OCI-LY7 (cell line): ENCODE results near the gene ULBP3. TPM values are rescaled to one million over a fixed set of nuclear protein-coding genes. Genes with fewer than 3 reads are reported as not detected.

Experiments used
- BruUV-seq: library from RNA; stranded (reverse); fragments of 400-500 nt; replicated peaks from 2 replicates; lab custom pipeline; 2021; lab: Mats Ljungman, UMichigan
- CTCF ChIA-PET: fragments of 300-600 bp; sonication (Branson Sonifier 250); formaldehyde crosslinking; loops from one replicate; lab custom pipeline; 2022; ENCODE audit warnings: antibody characterized with exemption; ENCODE audit not compliant: unreplicated experiment; lab: Charles Lee
- POLR2A ChIA-PET: fragments of 300-600 bp; sonication (Branson Sonifier 250); formaldehyde crosslinking; loops from one replicate; lab custom pipeline; 2022; ENCODE audit warnings: antibody characterized with exemption; lab: Charles Lee
- DNase-seq: peaks from one replicate; pipeline ENCODE4 v3.0.0-alpha.2; 2015; ENCODE audit warnings: low spot score
- H2AFZ ChIP-seq: fragments of 200-600 bp; sonication (generic), shearing (Covaris generic); 2 replicates; pipeline ENCODE4 v1.6.1; 2014; ENCODE audit warnings: mild to moderate bottlenecking, antibody characterized with exemption, low read length, moderate library complexity
- H3K27ac ChIP-seq: fragments of 200-600 bp; sonication (generic); 2 replicates; pipeline ENCODE4 v1.5.1; 2014; ENCODE audit warnings: mixed run types, low read depth, mild to moderate bottlenecking, moderate library complexity, low read length, inconsistent platforms; ENCODE audit not compliant: poor library complexity, severe bottlenecking
- H3K36me3 ChIP-seq: fragments of 200-600 bp; sonication (generic); 2 replicates; pipeline ENCODE4 v1.6.1; 2014; ENCODE audit warnings: mild to moderate bottlenecking, antibody characterized with exemption, low read length, moderate library complexity, mixed read lengths; ENCODE audit not compliant: insufficient read depth
- H3K4me1 ChIP-seq: fragments of 200-600 bp; sonication (generic); 2 replicates; pipeline ENCODE4 v1.5.1; 2014; ENCODE audit warnings: mild to moderate bottlenecking, low read length; ENCODE audit not compliant: insufficient read depth, poor library complexity, severe bottlenecking
- H3K4me2 ChIP-seq: fragments of 200-600 bp; sonication (generic); 2 replicates; pipeline ENCODE4 v1.6.1; 2014; ENCODE audit warnings: mild to moderate bottlenecking, low read length
- H3K4me3 ChIP-seq: fragments of 200-600 bp; sonication (generic); 2 replicates; pipeline ENCODE4 v1.5.1; 2014; ENCODE audit warnings: mild to moderate bottlenecking, low read depth, low read length; ENCODE audit not compliant: poor library complexity, severe bottlenecking
- H3K79me2 ChIP-seq: fragments of 200-600 bp; sonication (generic); 2 replicates; pipeline ENCODE4 v1.6.1; 2016; ENCODE audit warnings: low read depth, mild to moderate bottlenecking, low read length, moderate library complexity, mixed read lengths; ENCODE audit not compliant: insufficient read depth
- H3K9me2 ChIP-seq: fragments of 200-600 bp; sonication (generic); 2 replicates; pipeline ENCODE4 v1.6.1; 2016; ENCODE audit warnings: mild to moderate bottlenecking, low read length, mixed read lengths; ENCODE audit not compliant: insufficient read depth
- H3K9me3 ChIP-seq: fragments of 200-600 bp; sonication (generic); 2 replicates; pipeline ENCODE4 v1.6.1; 2014; ENCODE audit warnings: mild to moderate bottlenecking, mixed run types, low read length, mixed read lengths
- H4K20me1 ChIP-seq: fragments of 200-600 bp; sonication (generic); 2 replicates; pipeline ENCODE4 v1.6.1; 2014; ENCODE audit warnings: mild to moderate bottlenecking, antibody characterized with exemption, low read length, moderate library complexity, mixed read lengths; ENCODE audit not compliant: insufficient read depth
- EZH2phosphoT487 ChIP-seq: fragments of 200-600 bp; sonication (generic); IDR thresholded peaks from 2 replicates; pipeline ENCODE4 v1.6.1; 2018; ENCODE audit warnings: low read depth, borderline replicate concordance, mild to moderate bottlenecking, mixed run types, antibody characterized with exemption, low read length, moderate library complexity, mixed read lengths
- intact Hi-C: fragments of 100-400 bp; cut with micrococcal nuclease; formaldehyde crosslinking; loops from one replicate; pipeline ENCODE4 v1.10.0; 2022; ENCODE audit not compliant: unreplicated experiment
- total RNA-seq, 2 experiments: library from RNA; depleted of rRNA in 1 of 2; stranded (reverse); fragments of >200 nt in 1 of 2; shearing (Covaris generic) in 1 of 2; gene quantifications; 2 replicates each; pipeline ENCODE4 v1.2.3, GENCODE V29; 2014 to 2022
- TF ChIP-seq, protein P1 (sequence below): fragments of 200-600 bp; sonication (generic); conservative IDR thresholded peaks from 2 replicates; pipeline ENCODE4 v1.5.1; 2014; ENCODE audit warnings: mild to moderate bottlenecking, antibody characterized with exemption, low read length, moderate library complexity, mixed read lengths

Gene ULBP3
- total RNA-seq, 2 experiments from 2014 or later: 3.5 to 4.3 TPM

DNA sequence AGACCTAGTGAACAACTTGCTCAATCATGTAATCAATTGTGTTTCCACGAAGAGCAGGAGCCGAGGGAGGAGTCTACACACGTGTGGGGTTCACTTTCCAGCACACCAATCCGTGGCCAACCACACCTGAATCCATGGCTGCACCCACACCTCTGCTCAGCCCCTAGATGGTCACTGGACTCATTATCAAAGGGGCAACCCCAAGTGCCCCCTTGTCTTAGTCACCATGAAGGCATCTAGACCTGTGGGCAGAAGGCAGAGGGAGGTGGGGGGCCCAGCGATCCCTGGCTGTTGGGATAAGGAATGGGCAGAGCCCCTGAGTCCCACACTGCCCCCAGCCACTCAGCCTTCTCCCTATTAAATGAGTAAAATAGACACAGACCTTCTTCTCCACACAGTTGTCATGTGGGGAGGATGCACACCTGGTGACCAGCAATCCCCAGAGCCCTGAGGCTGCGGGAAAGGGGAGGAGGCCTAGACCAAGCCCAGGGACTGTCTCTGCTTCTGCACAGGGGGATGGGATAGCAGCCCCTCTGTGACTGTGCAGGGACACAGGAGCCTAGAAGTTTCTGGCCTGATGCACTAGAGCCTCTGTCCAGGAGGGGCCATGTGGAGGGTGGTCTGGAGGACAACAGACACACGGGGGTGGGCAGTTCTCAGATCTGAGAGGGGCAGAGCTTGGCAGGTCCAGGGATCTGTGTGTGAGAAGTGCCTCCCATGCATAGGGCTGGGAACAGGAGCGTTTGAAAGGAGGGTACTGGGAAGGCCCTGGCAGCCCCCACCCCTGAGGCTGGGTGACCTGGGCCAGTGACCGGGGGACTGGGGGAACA lies 41.7 kb downstream of the ULBP3 start:
- Histone ChIP-seq H3K9me2 (no peaks in the 10 kb centered on the region), H3K9me3 (no peaks in the 10 kb centered on the region), H3K4me2 (no peak overlapping the region), H3K36me3 (no peaks in the 10 kb centered on the region), H3K79me2 (no peaks in the 10 kb centered on the region), H3K4me3 (no peak overlapping the region), H3K4me1 (peaks cover 12% of the 10 kb centered on the region), H3K27ac (no peak overlapping the region), H2AFZ (no peak overlapping the region), H4K20me1 (no peaks in the 10 kb centered on the region; the same call in 1 of the 2 replicates)
- no peak for DNase-seq
- ChIA-PET CTCF (no interaction called here), POLR2A (no interaction called here)
- intact Hi-C loops: no loop called here
- TF ChIP-seq, protein P1, sequence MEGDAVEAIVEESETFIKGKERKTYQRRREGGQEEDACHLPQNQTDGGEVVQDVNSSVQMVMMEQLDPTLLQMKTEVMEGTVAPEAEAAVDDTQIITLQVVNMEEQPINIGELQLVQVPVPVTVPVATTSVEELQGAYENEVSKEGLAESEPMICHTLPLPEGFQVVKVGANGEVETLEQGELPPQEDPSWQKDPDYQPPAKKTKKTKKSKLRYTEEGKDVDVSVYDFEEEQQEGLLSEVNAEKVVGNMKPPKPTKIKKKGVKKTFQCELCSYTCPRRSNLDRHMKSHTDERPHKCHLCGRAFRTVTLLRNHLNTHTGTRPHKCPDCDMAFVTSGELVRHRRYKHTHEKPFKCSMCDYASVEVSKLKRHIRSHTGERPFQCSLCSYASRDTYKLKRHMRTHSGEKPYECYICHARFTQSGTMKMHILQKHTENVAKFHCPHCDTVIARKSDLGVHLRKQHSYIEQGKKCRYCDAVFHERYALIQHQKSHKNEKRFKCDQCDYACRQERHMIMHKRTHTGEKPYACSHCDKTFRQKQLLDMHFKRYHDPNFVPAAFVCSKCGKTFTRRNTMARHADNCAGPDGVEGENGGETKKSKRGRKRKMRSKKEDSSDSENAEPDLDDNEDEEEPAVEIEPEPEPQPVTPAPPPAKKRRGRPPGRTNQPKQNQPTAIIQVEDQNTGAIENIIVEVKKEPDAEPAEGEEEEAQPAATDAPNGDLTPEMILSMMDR: no peak
- TF ChIP-seq EZH2phosphoT487: no peak
- BruUV-seq: no TSS peak

DNA sequence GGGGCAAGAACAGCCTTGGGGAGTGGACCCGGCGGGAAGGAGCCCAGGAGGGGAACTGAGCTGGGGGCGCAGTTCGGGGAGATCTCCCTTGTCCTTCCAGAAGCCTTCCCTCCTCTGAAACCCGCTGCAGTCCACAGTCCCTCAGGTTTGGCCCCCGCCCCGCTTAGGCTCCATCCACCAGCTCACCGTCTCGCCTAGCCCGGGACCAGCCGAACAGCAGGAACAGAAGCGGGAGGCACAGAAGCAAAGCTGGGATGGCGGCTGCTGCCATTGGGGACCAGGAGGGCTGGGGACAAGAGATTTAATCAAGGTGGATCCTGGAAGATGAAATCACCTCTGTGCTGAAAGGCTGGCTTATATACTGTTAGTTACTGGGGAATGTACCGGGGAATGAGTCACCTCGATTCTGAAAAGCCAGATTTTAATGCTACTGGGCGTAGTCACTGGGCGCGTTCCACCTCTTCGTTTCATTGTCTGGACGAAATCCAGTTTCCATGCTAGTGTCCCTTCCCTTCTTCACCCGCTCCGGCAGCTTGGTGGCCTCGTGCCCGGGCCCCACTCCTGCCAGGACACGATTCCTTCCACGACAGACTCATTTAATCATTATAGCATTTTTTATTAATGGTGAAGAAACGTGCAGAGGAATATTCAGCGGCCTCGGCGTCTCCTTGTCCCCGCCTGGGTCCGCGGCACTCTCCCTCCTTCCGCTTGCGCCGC lies 43.6 kb downstream of the ULBP3 start, which contains the start of gene RAET1L:
TSS of gene RAET1L (minus strand) at position 332 of the 717 bp plus-strand sequence. CDS start at position 271, 61 bp downstream.
- DNase-seq: no peak
- H3K9me3 ChIP-seq: no peaks in the 10 kb centered on the region
- intact Hi-C loops: no loop called here
- H3K4me1 ChIP-seq: peaks cover 12% of the 10 kb centered on the region
- TF ChIP-seq EZH2phosphoT487: no peak
- TF ChIP-seq, protein P1: no peak
- H4K20me1 ChIP-seq: no peaks in the 10 kb centered on the region
- POLR2A ChIA-PET: interaction anchor here (0.6 kb wide), 1 partner anchor 30 kb away, joined by 3 read pairs; no protein-coding TSS in a partner anchor
- CTCF ChIA-PET: no interaction called here
- H3K27ac ChIP-seq: no peak within 1 kb of the TSS
- H2AFZ ChIP-seq: no peak within 1 kb of the TSS
- no peaks in the 10 kb centered on the region for H3K36me3 ChIP-seq
- no peak within 1 kb of the TSS for H3K4me3 ChIP-seq
- H3K4me2 ChIP-seq: no peak within 1 kb of the TSS
- no peaks in the 10 kb centered on the region for H3K79me2 ChIP-seq
- no TSS peak for BruUV-seq
- no peaks in the 10 kb centered on the region for H3K9me2 ChIP-seq
